Measurements from ENCODE around the gene GTF2F1. TPM values are rescaled to one million over a fixed set of nuclear protein-coding genes. Genes with fewer than 3 reads are reported as not detected.

The GTF2F1 gene
- total and polyA plus RNA-seq, 8 donors, result 28.3 to 49.3 (median 35.9) TPM

DNA sequence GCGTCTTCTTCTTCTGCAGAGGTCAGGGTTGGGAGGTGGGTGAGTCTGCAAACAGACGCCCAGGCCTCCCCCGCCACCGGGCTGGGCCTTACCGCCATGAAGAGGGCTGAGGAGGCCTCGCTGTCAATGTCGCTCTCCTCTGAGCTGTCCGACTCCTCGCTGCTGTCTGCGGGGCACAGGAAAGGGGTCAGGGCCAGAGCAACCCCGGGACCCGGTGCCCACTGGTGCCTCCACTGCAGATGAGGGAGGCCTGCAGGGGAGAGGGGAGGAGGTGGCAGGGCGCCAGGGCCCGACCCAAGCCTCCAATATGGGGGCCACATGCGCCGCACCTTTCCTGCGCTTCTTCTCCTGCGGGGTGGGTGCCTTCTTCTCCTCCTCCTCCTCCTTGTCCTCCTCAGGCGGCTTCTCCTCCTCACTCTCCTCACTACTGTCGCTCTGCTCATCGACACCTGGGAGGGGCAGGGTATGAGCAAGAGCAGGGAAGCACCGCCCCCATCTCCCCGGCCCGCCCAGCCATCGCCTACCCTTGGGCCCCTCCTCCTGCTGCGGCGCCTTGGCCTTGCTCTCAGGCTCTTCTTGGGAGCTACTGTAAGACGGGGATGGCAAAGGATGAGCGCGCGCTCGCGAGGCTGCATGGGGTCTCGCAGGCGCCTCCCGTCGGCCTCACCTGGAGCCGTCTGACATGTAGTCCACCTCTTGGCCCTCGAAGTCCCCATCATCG lies 11.8 kb downstream of the GTF2F1 start:
- TF ChIP-seq CTCF (IDR thresholded peaks at IDR 0.05), result no peak
- Histone ChIP-seq H3K4me3 (no peak overlapping the region), H3K36me3 (peaks cover 9 to 53% (median 39%) of the 10 kb centered on the region in 3 donors), H3K9me3 (no peaks in the 10 kb centered on the region), H3K4me1 (no peaks in the 10 kb centered on the region), H3K27ac (no peak overlapping the region), H3K27me3 (no peaks in the 10 kb centered on the region)
- DNase-seq, result peak in 1 of 6 donors; percentile 73
- intact Hi-C loops (cut with DNase I), result no loop called here
- no peak for FAIRE-seq
- 97 to 98% methylated on average over 39 to 40 of the region's 40 CpGs for WGBS, 2 donors
- ATAC-seq, result no peak

DNA sequence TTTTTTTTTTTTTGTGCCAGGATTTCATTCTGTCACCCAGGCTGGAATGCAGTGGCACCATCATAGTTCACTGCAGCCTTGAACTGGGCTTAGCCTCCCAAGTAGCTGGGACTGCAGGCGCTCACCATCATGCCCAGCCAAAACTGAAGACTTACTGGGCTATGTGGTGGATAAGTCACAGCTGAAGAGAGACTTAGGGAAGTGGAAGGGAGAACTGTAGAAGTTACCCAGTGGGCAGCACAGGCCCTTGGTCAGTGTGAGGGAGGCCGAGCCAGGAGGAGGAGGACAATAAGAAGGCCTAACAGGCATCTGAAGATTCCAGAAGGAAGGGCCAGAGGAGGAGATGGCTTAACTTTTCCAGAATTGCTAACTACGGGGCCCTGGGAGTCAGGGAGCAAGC lies 13.2 kb downstream of the GTF2F1 start:
- ATAC-seq, result no peak

DNA sequence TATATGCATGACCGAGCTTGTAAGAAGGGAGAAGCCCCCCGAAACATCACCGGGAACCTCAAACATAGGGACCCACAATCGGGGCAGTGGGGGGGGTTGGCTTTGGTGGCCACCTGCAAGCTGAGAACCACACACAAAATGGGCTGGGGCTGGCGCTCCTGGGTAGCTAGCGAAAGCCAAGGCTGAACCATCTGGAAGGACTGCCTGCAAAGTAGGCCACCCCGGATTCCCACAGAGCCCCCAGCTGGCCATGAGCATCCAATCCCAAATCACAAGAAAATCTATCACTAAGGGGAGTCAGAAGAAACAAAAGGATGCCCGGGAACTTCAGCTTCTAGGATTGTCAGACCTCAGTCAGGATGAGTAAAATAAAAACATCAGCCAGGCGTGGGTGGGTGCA lies 14.5 kb downstream of the GTF2F1 start:
- FAIRE-seq (no peak), ATAC-seq (no peak), DNase-seq (no peak)
- Histone ChIP-seq H3K9me3 (no peaks in the 10 kb centered on the region), H3K27ac (no peak overlapping the region), H3K27me3 (no peaks in the 10 kb centered on the region), H3K4me1 (no peaks in the 10 kb centered on the region), H3K4me3 (no peak overlapping the region), H3K36me3 (peaks cover 9 to 42% (median 26%) of the 10 kb centered on the region in 3 donors)
- TF ChIP-seq CTCF (IDR thresholded peaks at IDR 0.05), result no peak
- WGBS, 2 donors, result 86 to 93% methylated on average over 9 of the region's 9 CpGs
- intact Hi-C loops (cut with DNase I), result no loop called here

More for the DNA sequence above, 13.2 kb downstream of the GTF2F1 start:
- H3K4me3 ChIP-seq, result no peak overlapping the region
- no peaks in the 10 kb centered on the region for H3K4me1 ChIP-seq
- 77 to 99% methylated on average over 3 of the region's 3 CpGs for WGBS, 2 donors
- peaks cover 9 to 44% (median 31%) of the 10 kb centered on the region in 3 donors for H3K36me3 ChIP-seq
- DNase-seq (no peak), FAIRE-seq (no peak)
- intact Hi-C loops (cut with DNase I), result no loop called here
- no peaks in the 10 kb centered on the region for H3K27me3 ChIP-seq
- TF ChIP-seq CTCF (IDR thresholded peaks at IDR 0.05), result no peak
- H3K9me3 ChIP-seq, result no peaks in the 10 kb centered on the region
- H3K27ac ChIP-seq, result no peak overlapping the region

DNA sequence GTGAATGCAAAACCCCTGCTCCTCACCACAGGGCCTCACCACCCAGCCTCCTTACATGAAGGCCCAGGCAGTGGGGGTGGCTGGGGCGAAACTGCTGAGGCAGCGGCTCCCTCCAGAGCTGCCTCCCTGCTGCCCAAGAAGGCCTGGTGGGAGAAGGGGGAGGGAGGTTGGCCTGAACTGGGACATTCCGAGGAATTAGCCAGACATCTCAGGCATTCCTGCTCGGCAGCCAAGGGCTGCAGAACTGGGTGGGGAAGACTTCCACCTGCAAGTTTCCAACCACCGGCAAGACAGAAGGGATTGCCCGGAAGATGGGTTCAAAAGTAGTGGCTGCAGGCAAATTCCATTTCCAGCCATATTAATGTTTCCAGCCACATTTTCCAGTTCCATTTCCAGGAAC lies 14.9 kb downstream of the GTF2F1 start:
- DNase-seq (no peak), ATAC-seq (no peak), FAIRE-seq (no peak)
- H3K27me3 ChIP-seq, result no peaks in the 10 kb centered on the region
- no peaks in the 10 kb centered on the region for H3K9me3 ChIP-seq
- no peaks in the 10 kb centered on the region for H3K4me1 ChIP-seq
- no peak overlapping the region for H3K27ac ChIP-seq
- no peak for TF ChIP-seq CTCF (IDR thresholded peaks at IDR 0.05)
- H3K36me3 ChIP-seq, result peaks cover 6 to 38% (median 21%) of the 10 kb centered on the region in 3 donors
- intact Hi-C loops (cut with DNase I), result no loop called here
- WGBS, 2 donors, result 75 to 83% methylated on average over 6 of the region's 6 CpGs
- H3K4me3 ChIP-seq, result no peak overlapping the region

GRCh38 chr19:6376512-6377190 lies 16.3 kb downstream of the GTF2F1 start:
- Histone ChIP-seq H3K36me3 (peaks cover 3 to 27% (median 17%) of the 10 kb centered on the region in 3 donors), H3K4me1 (peaks cover 0 to 4% (median 0%) of the 10 kb centered on the region in 3 donors), H3K27me3 (no peaks in the 10 kb centered on the region), H3K9me3 (no peaks in the 10 kb centered on the region), H3K27ac (no peak overlapping the region), H3K4me3 (no peak overlapping the region)
- intact Hi-C loops (cut with DNase I), result no loop called here
- 72 to 73% methylated on average over 19 of the region's 19 CpGs for WGBS, 2 donors
- ATAC-seq (no peak), FAIRE-seq (no peak), DNase-seq (no peak)
- no peak for TF ChIP-seq CTCF (IDR thresholded peaks at IDR 0.05)
